K562 (cell line): ENCODE results near the gene RFNG. TPM values are rescaled to one million over a fixed set of nuclear protein-coding genes. Genes with fewer than 3 reads are reported as not detected.

Experiments used
- BRCA1 ChIP-seq, 2 experiments: fragments of 450-650 bp in 1 of 2; sonication (generic) in 1 of 2; formaldehyde crosslinking in 1 of 2; IDR thresholded peaks; 2 replicates each; pipeline versions ENCODE4 v1.5.0 to v1.6.1; 2017 to 2020; ENCODE audit warnings: mild to moderate bottlenecking in 1 of 2, missing genetic modification reagents in 1 of 2
- CBX1 ChIP-seq: sonication (generic); IDR thresholded peaks from 2 replicates; pipeline ENCODE4 v1.6.1; 2016; ENCODE audit warnings: antibody characterized with exemption, low read depth, mild to moderate bottlenecking
- DEAF1 ChIP-seq: fragments of 450-650 bp; formaldehyde crosslinking; IDR thresholded peaks from 2 replicates; pipeline ENCODE4 v1.4.0; 2020; ENCODE audit warnings: mild to moderate bottlenecking, moderate library complexity
- DLX4 ChIP-seq: fragments of 250-450 bp; sonication (Bioruptor Pico); IDR thresholded peaks from 2 replicates; pipeline ENCODE4 v1.6.1; 2021; ENCODE audit warnings: mild to moderate bottlenecking
- EGR1 ChIP-seq: fragments of 450-650 bp; conservative IDR thresholded peaks from 2 replicates; pipeline ENCODE4 v1.6.1; 2017; ENCODE audit warnings: mild to moderate bottlenecking
- EP300 ChIP-seq: IDR thresholded peaks from 2 replicates; pipeline ENCODE4 v1.6.1; 2012; ENCODE audit warnings: low read length, improper control_type of control experiment
- GMEB1 ChIP-seq: fragments of 250-450 bp; sonication (Bioruptor Pico); IDR thresholded peaks from 2 replicates; pipeline ENCODE4 v1.4.0; 2020; ENCODE audit warnings: mild to moderate bottlenecking
- HMG20B ChIP-seq: fragments of 250-450 bp; sonication (Bioruptor Pico); IDR thresholded peaks from 2 replicates; pipeline ENCODE4 v1.5.0; 2021; ENCODE audit warnings: mild to moderate bottlenecking
- KDM1A ChIP-seq, 2 experiments: fragments of 450-650 bp; IDR thresholded peaks; 2 replicates each; pipeline ENCODE4 v1.6.1; 2016; ENCODE audit warnings: mild to moderate bottlenecking in 2 of 2
- MYC ChIP-seq, 2 experiments: fragments of 250-450 bp in 1 of 2; sonication (Bioruptor Pico) in 1 of 2; IDR thresholded peaks; 2 replicates each; pipeline versions ENCODE4 v1.5.1 to v1.6.1; 2012 to 2021; ENCODE audit warnings: low read depth in 2 of 2, borderline replicate concordance in 1 of 2, improper control_type of control experiment in 1 of 2, low read length in 1 of 2, mild to moderate bottlenecking in 1 of 2, moderate library complexity in 1 of 2
- NELFE ChIP-seq: IDR thresholded peaks from 2 replicates; pipeline ENCODE4 v1.6.1; 2011; ENCODE audit warnings: mild to moderate bottlenecking; ENCODE audit not compliant: insufficient read depth, insufficient read length
- PRPF4 ChIP-seq: fragments of 200-400 bp; formaldehyde crosslinking; IDR thresholded peaks from one replicate; pipeline ENCODE4 v1.6.1; 2017; ENCODE audit warnings: low read length, low read depth, mild to moderate bottlenecking; ENCODE audit not compliant: insufficient read depth, poor library complexity, severe bottlenecking
- RBBP5 ChIP-seq: fragments of 200-600 bp; sonication (generic); IDR thresholded peaks from 2 replicates; pipeline ENCODE4 v1.6.1; 2012; ENCODE audit warnings: borderline replicate concordance, mild to moderate bottlenecking, low read length, control low read depth, inconsistent platforms; ENCODE audit not compliant: insufficient read depth, poor library complexity, severe bottlenecking
- RBM17 ChIP-seq: fragments of 200-400 bp; formaldehyde crosslinking; IDR thresholded peaks from 2 replicates; pipeline ENCODE4 v1.6.1; 2017; ENCODE audit warnings: low read depth, mild to moderate bottlenecking, low read length, borderline replicate concordance
- SIRT6 ChIP-seq: IDR thresholded peaks from one replicate; pipeline ENCODE4 v1.6.1; 2012; ENCODE audit warnings: low read depth, mild to moderate bottlenecking, control low read depth, inconsistent platforms, low read length, moderate library complexity
- SLC30A9 ChIP-seq: fragments of 250-450 bp; sonication (Bioruptor Pico); IDR thresholded peaks from 2 replicates; pipeline ENCODE4 v1.8.0; 2022; ENCODE audit warnings: mild to moderate bottlenecking, moderate library complexity
- SMAD2 ChIP-seq: fragments of 150-350 bp; IDR thresholded peaks from 2 replicates; pipeline ENCODE4 v1.6.1; 2014; ENCODE audit warnings: low read depth, mild to moderate bottlenecking, low read length
- VEZF1 ChIP-seq: fragments of 200-800 bp; sonication (Bioruptor generic); IDR thresholded peaks from 2 replicates; pipeline ENCODE4 v1.6.1; 2017; ENCODE audit warnings: missing genetic modification characterization, missing compliant biosample characterization
- ZNF174 ChIP-seq: fragments of 250-450 bp; sonication (Bioruptor Pico); IDR thresholded peaks from 2 replicates; pipeline ENCODE4 v1.4.0; 2020; ENCODE audit warnings: mild to moderate bottlenecking
- ZNF277 ChIP-seq: fragments of 250-450 bp; sonication (Bioruptor Pico); IDR thresholded peaks from 2 replicates; pipeline ENCODE4 v1.8.0; 2022; ENCODE audit warnings: inconsistent platforms, mild to moderate bottlenecking, moderate library complexity, borderline replicate concordance
- ZNF347 ChIP-seq: fragments of 450-650 bp; formaldehyde crosslinking; IDR thresholded peaks from 2 replicates; pipeline ENCODE4 v1.4.0; 2020; ENCODE audit warnings: low read depth, mild to moderate bottlenecking, moderate library complexity
- polyA plus RNA-seq, 8 experiments: library from polyadenylated mRNA; depleted of rRNA in 4 of 8; stranded (reverse) in 5 of 8; unstranded in 3 of 8; fragments of >200 nt; fragmentation: Nextera tagmentation in 2 of 8; fragmentation: Illumina TruSeq in 1 of 8; extraction: Ambion mirVana in 2 of 8; extraction: Trizol in 1 of 8; gene quantifications; 2 replicates each; pipeline versions ENCODE4 v1.2.1 to v1.2.3, GENCODE V29; 2011 to 2014; ENCODE audit warnings: inconsistent platforms in 1 of 8, missing spikeins in 1 of 8
- total RNA-seq, 7 experiments: library from RNA; depleted of rRNA in 6 of 7; stranded (reverse); fragments of >200 nt in 6 of 7; fragmentation: Illumina TruSeq in 2 of 7; extraction: Trizol in 2 of 7; gene quantifications; 2 replicates each; pipeline versions ENCODE4 v1.2.1 to v1.2.3, GENCODE V29; 2011 to 2021; ENCODE audit warnings: low replicate concordance in 1 of 7

Gene RFNG
- total and polyA plus RNA-seq, 9 of the 15 experiments (the other 6 are each of a cell fraction or from before 2014, with no cell fraction given): 0.32 to 32.8 (median 9.5) TPM

- TF ChIP-seq VEZF1: peak; percentile 86
- TF ChIP-seq SIRT6: no peak
- no peak for TF ChIP-seq SMAD2
- no peak for TF ChIP-seq RBM17
- no peak for TF ChIP-seq MYC (IDR thresholded peaks at IDR 0.05; ENCODE audit: low read depth, low read length)
- TF ChIP-seq MYC (CRISPR knock-in tag; IDR thresholded peaks at IDR 0.05; ENCODE audit: borderline replicate concordance, low read depth): no peak
- no peak for TF ChIP-seq SLC30A9 (CRISPR knock-in tag)
- TF ChIP-seq BRCA1 (IDR thresholded peaks at IDR 0.05): no peak
- TF ChIP-seq BRCA1 (CRISPR knock-in tag; IDR thresholded peaks at IDR 0.05): no peak
- no peak for TF ChIP-seq DLX4
- no peak for TF ChIP-seq PRPF4
- TF ChIP-seq RBBP5: no peak
- TF ChIP-seq ZNF347 (CRISPR knock-in tag): no peak
- no peak for TF ChIP-seq EP300
- no peak for TF ChIP-seq ZNF174 (CRISPR knock-in tag)
- no peak for TF ChIP-seq GMEB1 (CRISPR knock-in tag)
- no peak for TF ChIP-seq HMG20B
- no peak for TF ChIP-seq NELFE
- no peak for TF ChIP-seq CBX1
- TF ChIP-seq EGR1: no peak
- TF ChIP-seq ZNF277 (CRISPR knock-in tag): no peak
- no peak for TF ChIP-seq KDM1A (IDR thresholded peaks at IDR 0.05)
- TF ChIP-seq DEAF1 (CRISPR knock-in tag): peak; percentile 46
Measured at GRCh38 chr17:82031303-82031884, 20.2 kb downstream of the RFNG start, which contains the start of gene RAC3 (continued).
